Breast epithelium (tissue), 4 donors: ENCODE results near the gene MYO1G. TPM values are rescaled to one million over a fixed set of nuclear protein-coding genes. Genes with fewer than 3 reads are reported as not detected.

ENCODE experiments used
- DNase-seq, 2 donors: peaks; one replicate each; pipeline ENCODE4 v3.0.0-alpha.2; 2019; ENCODE audit warnings: low spot score in 2 of 2
- H3K27ac ChIP-seq, 2 donors: fragments of 200-600 bp; sonication (generic) in 1 of 2; one replicate each; pipeline ENCODE4 v1.5.1; 2016 to 2019; ENCODE audit warnings: mild to moderate bottlenecking in 1 of 2
- H3K27me3 ChIP-seq, 2 donors: fragments of 200-600 bp; sonication (generic) in 1 of 2; one replicate each; pipeline versions ENCODE4 v1.5.1 to v1.6.0; 2017 to 2019; ENCODE audit warnings: control low read depth in 1 of 2, mild to moderate bottlenecking in 1 of 2
- H3K36me3 ChIP-seq: fragments of 200-600 bp; one replicate; pipeline ENCODE4 v1.5.1; 2019
- H3K4me1 ChIP-seq, 2 donors: fragments of 200-600 bp; sonication (generic); one replicate each; pipeline ENCODE4 v1.5.1; 2016 to 2019; ENCODE audit warnings: control low read depth in 1 of 2
- H3K4me3 ChIP-seq, 3 donors: fragments of 200-600 bp; sonication (generic); 1 replicate in 2 of 3; 2 replicates in 1 of 3; pipeline ENCODE4 v1.5.1; 2016 to 2019; ENCODE audit warnings: mild to moderate bottlenecking in 3 of 3, moderate library complexity in 2 of 3
- H3K9me3 ChIP-seq, 2 donors: fragments of 200-600 bp; sonication (generic) in 1 of 2; one replicate each; pipeline ENCODE4 v1.5.1; 2016 to 2019; ENCODE audit warnings: control low read depth in 1 of 2
- CTCF ChIP-seq, 3 donors: fragments of 450-650 bp; IDR thresholded peaks; one replicate each; pipeline ENCODE4 v1.5.1; 2016 to 2017; ENCODE audit warnings: antibody characterized with exemption in 3 of 3, mild to moderate bottlenecking in 3 of 3, moderate library complexity in 3 of 3
- POLR2A ChIP-seq: fragments of 450-650 bp; IDR thresholded peaks from one replicate; pipeline ENCODE4 v1.6.1; 2016; ENCODE audit warnings: antibody characterized with exemption, mild to moderate bottlenecking, moderate library complexity
- POLR2AphosphoS5 ChIP-seq, 3 donors: sonication (generic); formaldehyde crosslinking; IDR thresholded peaks; one replicate each; pipeline ENCODE4 v1.6.1; 2017; ENCODE audit warnings: antibody characterized with exemption in 3 of 3
- intact Hi-C: fragments of 100-400 bp; cut with DNase I; formaldehyde crosslinking; loops from one replicate; pipeline ENCODE4 v1.15.1; 2023; ENCODE audit warnings: low total_unique reads
- total RNA-seq, 3 donors: library from RNA; depleted of rRNA; stranded (reverse); fragments of >200 nt; gene quantifications; one replicate each; pipeline ENCODE4 v1.1.0, GENCODE V29; 2016

MYO1G gene
- total RNA-seq, 3 donors from 2014 or later: 2.0 to 2.9 (median 2.2) TPM

GRCh38 chr7:44944821-44945220, 34.0 kb downstream of the MYO1G start:
- TF ChIP-seq POLR2AphosphoS5 (IDR thresholded peaks at IDR 0.05): no peak
- TF ChIP-seq POLR2A: no peak
- no peak for TF ChIP-seq CTCF (IDR thresholded peaks at IDR 0.05)
- intact Hi-C loops: no loop called here
- Histone ChIP-seq H3K27ac (no peak overlapping the region), H3K4me3 (no peak overlapping the region), H3K4me1 (no peaks in the 10 kb centered on the region), H3K36me3 (no peaks in the 10 kb centered on the region), H3K9me3 (no peaks in the 10 kb centered on the region), H3K27me3 (no peaks in the 10 kb centered on the region)
- DNase-seq: no peak

DNA sequence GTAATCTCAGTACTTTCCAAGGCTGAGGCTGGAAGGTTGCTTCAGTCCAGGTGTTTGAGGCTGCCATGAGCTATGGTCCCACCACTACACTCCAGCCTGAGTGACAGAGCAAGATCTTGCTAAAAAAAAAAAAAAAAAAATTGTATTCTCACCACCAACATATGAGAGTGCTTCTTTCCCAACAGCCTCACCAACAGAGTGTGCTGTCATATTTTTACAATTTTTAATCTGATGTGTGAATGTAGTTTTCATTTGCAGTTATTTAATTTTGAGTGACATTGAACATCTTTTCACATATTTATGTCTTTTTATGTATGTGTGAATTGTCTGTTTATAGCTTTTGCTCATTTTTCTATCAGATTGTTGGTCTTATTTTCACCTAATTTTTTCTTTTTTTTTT, 35.2 kb downstream of the MYO1G start:
- no peak overlapping the region for H3K27ac ChIP-seq
- no peaks in the 10 kb centered on the region for H3K36me3 ChIP-seq
- no peaks in the 10 kb centered on the region for H3K4me1 ChIP-seq
- intact Hi-C loops: no loop called here
- H3K27me3 ChIP-seq: no peaks in the 10 kb centered on the region
- TF ChIP-seq POLR2AphosphoS5 (IDR thresholded peaks at IDR 0.05): no peak
- TF ChIP-seq POLR2A: no peak
- no peak for TF ChIP-seq CTCF (IDR thresholded peaks at IDR 0.05)
- no peak overlapping the region for H3K4me3 ChIP-seq
- H3K9me3 ChIP-seq: no peaks in the 10 kb centered on the region
- no peak for DNase-seq

DNA sequence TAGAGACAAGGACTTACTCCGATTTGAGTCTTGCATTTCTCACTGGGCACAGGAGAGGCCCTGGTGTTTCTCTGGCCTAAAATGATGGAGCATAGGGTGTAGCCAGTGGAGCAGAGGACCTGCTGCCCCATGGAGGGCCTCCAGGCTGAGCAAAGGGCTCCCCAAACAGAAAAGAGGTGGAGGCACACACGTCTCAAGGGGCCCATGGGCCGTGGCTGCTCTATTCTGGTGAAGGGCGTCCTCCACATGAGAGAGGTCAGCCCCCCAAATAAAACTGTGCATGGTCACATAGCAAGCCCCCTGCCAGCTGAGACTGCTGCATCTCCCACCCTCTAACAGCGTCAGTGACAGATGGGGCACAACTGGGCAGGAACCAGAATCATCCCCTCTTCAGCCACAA, 41.4 kb downstream of the MYO1G start:
- H3K4me3 ChIP-seq: no peak overlapping the region
- DNase-seq: no peak
- no peak for TF ChIP-seq CTCF (IDR thresholded peaks at IDR 0.05)
- TF ChIP-seq POLR2A: no peak
- no peak for TF ChIP-seq POLR2AphosphoS5 (IDR thresholded peaks at IDR 0.05)
- intact Hi-C loops: no loop called here
- H3K27me3 ChIP-seq: no peaks in the 10 kb centered on the region
- H3K27ac ChIP-seq: no peak overlapping the region
- H3K36me3 ChIP-seq: no peaks in the 10 kb centered on the region
- no peaks in the 10 kb centered on the region for H3K9me3 ChIP-seq
- H3K4me1 ChIP-seq: no peaks in the 10 kb centered on the region

DNA sequence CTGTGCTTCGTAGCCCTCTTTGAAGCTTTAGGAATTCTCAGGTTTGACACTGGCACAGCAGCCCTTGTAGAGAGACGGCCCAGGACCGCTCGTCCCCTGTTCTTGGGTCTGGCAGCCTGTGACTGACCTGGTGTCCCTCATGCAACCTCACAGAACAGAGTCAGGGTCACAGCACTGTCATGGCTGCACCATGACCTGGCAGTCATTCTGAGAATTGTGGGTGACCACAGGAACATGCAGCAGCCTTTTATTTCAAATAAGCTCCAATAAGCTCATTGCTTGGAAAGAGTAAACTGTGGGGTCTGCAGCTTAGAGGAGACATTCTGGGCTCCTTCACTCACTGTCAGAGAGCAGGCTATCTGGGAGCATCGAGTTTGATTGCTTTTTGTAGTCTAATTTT, 42.5 kb downstream of the MYO1G start:
- intact Hi-C loops: no loop called here
- DNase-seq: no peak
- TF ChIP-seq CTCF (IDR thresholded peaks at IDR 0.05) (no peak), POLR2AphosphoS5 (IDR thresholded peaks at IDR 0.05) (no peak), POLR2A (no peak)
- no peaks in the 10 kb centered on the region for H3K27me3 ChIP-seq
- no peak overlapping the region for H3K4me3 ChIP-seq
- no peaks in the 10 kb centered on the region for H3K4me1 ChIP-seq
- no peak overlapping the region for H3K27ac ChIP-seq
- no peaks in the 10 kb centered on the region for H3K36me3 ChIP-seq
- H3K9me3 ChIP-seq: no peaks in the 10 kb centered on the region

DNA sequence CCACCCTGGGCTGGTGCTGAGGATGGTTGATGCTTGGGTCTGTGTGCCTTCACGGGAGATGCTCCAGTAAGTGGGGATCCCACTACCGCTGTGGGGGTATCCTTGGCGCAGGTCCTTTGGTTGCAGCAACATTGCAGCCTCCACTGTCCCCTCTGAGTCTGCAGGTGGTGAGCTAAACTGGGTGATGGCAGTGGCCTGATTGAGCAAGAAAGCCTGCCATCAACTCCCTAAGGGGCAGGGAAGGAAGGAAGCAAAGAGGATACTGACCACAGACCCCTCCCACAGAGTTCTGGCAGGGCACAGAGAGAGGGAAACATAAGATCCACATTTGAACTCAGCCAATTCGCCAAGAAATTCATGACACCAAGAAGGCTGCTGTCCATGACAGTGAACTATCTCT, 43.2 kb downstream of the MYO1G start:
- intact Hi-C loops: no loop called here
- Histone ChIP-seq H3K4me1 (no peaks in the 10 kb centered on the region), H3K27me3 (no peaks in the 10 kb centered on the region), H3K36me3 (no peaks in the 10 kb centered on the region), H3K9me3 (no peaks in the 10 kb centered on the region), H3K27ac (no peak overlapping the region), H3K4me3 (no peak overlapping the region)
- TF ChIP-seq POLR2A (no peak), POLR2AphosphoS5 (IDR thresholded peaks at IDR 0.05) (no peak), CTCF (IDR thresholded peaks at IDR 0.05) (no peak)
- no peak for DNase-seq
